ENCODE data around the gene RSBN1L. TPM values are rescaled to one million over a fixed set of nuclear protein-coding genes. Genes with fewer than 3 reads are reported as not detected.

The RSBN1L gene
- total RNA-seq, 1 experiment from 2014 or later, result 16.7 TPM

- no peak for DNase-seq
- CTCF ChIA-PET, result no interaction called here
- no peaks in the 10 kb centered on the region for H3K36me3 Mint-ChIP-seq (ENCODE audit: insufficient read depth, unreplicated experiment)
- no peaks in the 10 kb centered on the region for H3K9me3 Mint-ChIP-seq (ENCODE audit: low read depth, unreplicated experiment)
- peaks cover 8% of the 10 kb centered on the region for H3K4me1 Mint-ChIP-seq (ENCODE audit: low read depth, unreplicated experiment)
- intact Hi-C loops (cut with micrococcal nuclease; ENCODE audit: unreplicated experiment), result loop anchor here (5.0 kb wide), 1 partner anchor 64 kb away; the partner anchor contains the start of gene RSBN1L
- peak overlapping the region; percentile 47 for H3K27ac Mint-ChIP-seq (ENCODE audit: unreplicated experiment)
- no TSS peak for BruUV-seq (replicated peaks)
- no peak for TF ChIP-seq CTCF (IDR thresholded peaks at IDR 0.05; ENCODE audit: unreplicated experiment)
- H3K4me3 Mint-ChIP-seq (ENCODE audit: low read depth, unreplicated experiment), result peak overlapping the region; percentile 24
- H3K27me3 Mint-ChIP-seq (ENCODE audit: unreplicated experiment), result no peaks in the 10 kb centered on the region
Measured at GRCh38 chr7:77760809-77761453, 64.7 kb downstream of the RSBN1L start.

GRCh38 chr7:77765481-77765880 is 69.2 kb downstream of the RSBN1L start:
- Mint-ChIP-seq H3K4me1 (ENCODE audit: low read depth, unreplicated experiment) (peaks cover 23% of the 10 kb centered on the region), H3K27ac (ENCODE audit: unreplicated experiment) (peak overlapping the region; percentile 5), H3K36me3 (ENCODE audit: insufficient read depth, unreplicated experiment) (no peaks in the 10 kb centered on the region), H3K9me3 (ENCODE audit: low read depth, unreplicated experiment) (no peaks in the 10 kb centered on the region), H3K4me3 (ENCODE audit: low read depth, unreplicated experiment) (no peak overlapping the region), H3K27me3 (ENCODE audit: unreplicated experiment) (no peaks in the 10 kb centered on the region)
- BruUV-seq (replicated peaks), result no TSS peak
- DNase-seq, result no peak
- TF ChIP-seq CTCF (IDR thresholded peaks at IDR 0.05; ENCODE audit: unreplicated experiment), result no peak
- intact Hi-C loops (cut with micrococcal nuclease; ENCODE audit: unreplicated experiment), result no loop called here
- CTCF ChIA-PET, result no interaction called here

GRCh38 chr7:77765906-77766800 is 69.9 kb downstream of the RSBN1L start:
- Mint-ChIP-seq H3K9me3 (ENCODE audit: low read depth, unreplicated experiment) (no peaks in the 10 kb centered on the region), H3K36me3 (ENCODE audit: insufficient read depth, unreplicated experiment) (no peaks in the 10 kb centered on the region), H3K4me3 (ENCODE audit: low read depth, unreplicated experiment) (peak overlapping the region; percentile 36), H3K4me1 (ENCODE audit: low read depth, unreplicated experiment) (peaks cover 23% of the 10 kb centered on the region), H3K27ac (ENCODE audit: unreplicated experiment) (peak overlapping the region; percentile 28), H3K27me3 (ENCODE audit: unreplicated experiment) (no peaks in the 10 kb centered on the region)
- intact Hi-C loops (cut with micrococcal nuclease; ENCODE audit: unreplicated experiment), result no loop called here
- CTCF ChIA-PET, result interaction anchor here (0.6 to 1.2 kb wide), 2 partner anchors 63 to 80 kb away, joined by 3 to 4 read pairs; no protein-coding TSS in a partner anchor
- no peak for TF ChIP-seq CTCF (IDR thresholded peaks at IDR 0.05; ENCODE audit: unreplicated experiment)
- DNase-seq, result no peak
- no TSS peak for BruUV-seq (replicated peaks)

DNA sequence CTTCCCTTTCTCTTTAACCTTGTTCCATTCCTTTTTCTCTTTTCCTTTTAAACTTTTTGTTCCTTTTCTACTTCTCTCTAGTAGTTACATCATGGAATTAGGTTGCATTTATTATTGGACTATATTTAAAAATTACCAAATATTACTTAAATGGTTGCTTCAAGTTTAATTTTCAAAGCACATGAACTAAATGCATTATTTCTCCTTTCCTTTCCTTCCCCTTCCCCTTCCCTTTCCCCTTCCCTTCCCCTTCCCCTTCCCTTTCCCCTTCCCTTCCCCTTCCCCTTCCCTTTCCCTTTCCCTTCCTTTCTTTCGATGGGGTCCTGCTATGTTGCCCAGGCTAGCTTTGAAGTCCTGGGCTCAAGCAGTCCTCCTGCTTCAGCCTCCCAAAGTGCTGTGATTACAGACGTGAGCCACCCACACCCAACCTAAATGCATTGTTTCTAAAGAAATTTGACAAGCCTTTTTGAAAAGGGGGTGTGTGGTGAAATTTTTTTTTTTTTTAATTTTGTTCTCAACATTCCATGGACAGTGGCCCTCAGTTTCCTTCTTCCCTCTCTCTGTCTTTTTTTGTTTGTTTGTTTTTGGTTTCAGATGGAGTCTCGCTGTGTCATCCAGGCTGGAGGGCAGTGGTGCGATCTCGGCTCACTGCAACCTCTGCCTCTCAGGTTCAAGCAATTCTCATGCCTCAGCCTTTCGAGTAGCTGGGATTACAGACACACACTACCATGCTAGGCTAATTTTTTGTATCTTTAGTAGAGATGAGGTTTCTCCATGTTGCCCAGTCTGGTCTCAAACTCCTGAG is 70.7 kb downstream of the RSBN1L start:
- Mint-ChIP-seq H3K4me3 (ENCODE audit: low read depth, unreplicated experiment) (peak overlapping the region; percentile 36), H3K4me1 (ENCODE audit: low read depth, unreplicated experiment) (peaks cover 23% of the 10 kb centered on the region), H3K27ac (ENCODE audit: unreplicated experiment) (peak overlapping the region; percentile 28), H3K27me3 (ENCODE audit: unreplicated experiment) (no peaks in the 10 kb centered on the region), H3K9me3 (ENCODE audit: low read depth, unreplicated experiment) (no peaks in the 10 kb centered on the region), H3K36me3 (ENCODE audit: insufficient read depth, unreplicated experiment) (no peaks in the 10 kb centered on the region)
- CTCF ChIA-PET, result interaction anchor here (0.6 to 1.2 kb wide), 3 partner anchors 64 to 274 kb away, joined by 3 to 4 read pairs (median 4); no protein-coding TSS in a partner anchor
- TF ChIP-seq CTCF (IDR thresholded peaks at IDR 0.05; ENCODE audit: unreplicated experiment), result no peak
- no TSS peak for BruUV-seq (replicated peaks)
- no peak for DNase-seq
- intact Hi-C loops (cut with micrococcal nuclease; ENCODE audit: unreplicated experiment), result no loop called here

Measured in Calu3 (cell line).